GM12875 (cell line): Measurements from ENCODE around the gene IL20.

Experiments
- H3K4me3 ChIP-seq: one replicate; pipeline ENCODE4 v1.5.1; 2011; ENCODE audit warnings: low read depth, low read length, control low read depth
- CTCF ChIP-seq: IDR thresholded peaks from 2 replicates; pipeline ENCODE4 v1.5.1; 2011; ENCODE audit warnings: low read depth, mild to moderate bottlenecking, control low read depth, inconsistent platforms, low read length, moderate library complexity, borderline replicate concordance; ENCODE audit not compliant: insufficient read depth

The IL20 gene

GRCh38 chr1:206901944-206902343 lies 36.5 kb downstream of the IL20 start:
- no peak for TF ChIP-seq CTCF
- H3K4me3 ChIP-seq, result no peak overlapping the region

- H3K4me3 ChIP-seq, result no peak overlapping the region
- TF ChIP-seq CTCF, result no peak
Observed at GRCh38 chr1:206902702-206903101, 37.3 kb downstream of the IL20 start.

GRCh38 chr1:206903687-206904086 lies 38.3 kb downstream of the IL20 start:
- no peak for TF ChIP-seq CTCF
- no peak overlapping the region for H3K4me3 ChIP-seq

- H3K4me3 ChIP-seq, result no peak overlapping the region
- TF ChIP-seq CTCF, result no peak
Observed at GRCh38 chr1:206904423-206905142, 39.2 kb downstream of the IL20 start.

- H3K4me3 ChIP-seq, result no peak overlapping the region
- no peak for TF ChIP-seq CTCF
Observed at GRCh38 chr1:206905295-206906164, 40.1 kb downstream of the IL20 start.

GRCh38 chr1:206907304-206907991 lies 42.0 kb downstream of the IL20 start:
- H3K4me3 ChIP-seq, result no peak overlapping the region
- no peak for TF ChIP-seq CTCF

- no peak for TF ChIP-seq CTCF
Observed at GRCh38 chr1:206908038-206908437, 42.6 kb downstream of the IL20 start.

More at GRCh38 chr1:206908038-206908437, 42.6 kb downstream of the IL20 start:
- no peak overlapping the region for H3K4me3 ChIP-seq
